Kidney epithelial cell (primary cell): ENCODE measurements around the gene TOMM20. TPM values are rescaled to one million over a fixed set of nuclear protein-coding genes. Genes with fewer than 3 reads are reported as not detected.

Experiments
- DNase-seq: peaks from one replicate; pipeline ENCODE4 v3.0.0-alpha.2; 2010; ENCODE audit warnings: low read depth
- H3K27me3 ChIP-seq: 2 replicates; pipeline ENCODE4 v1.6.0; 2011; ENCODE audit warnings: low read length; ENCODE audit not compliant: control insufficient read depth, insufficient read depth
- H3K36me3 ChIP-seq: 2 replicates; pipeline ENCODE4 v1.5.1; 2011; ENCODE audit warnings: low read length; ENCODE audit not compliant: control insufficient read depth, insufficient read depth
- H3K4me3 ChIP-seq: 2 replicates; pipeline ENCODE4 v1.5.1; 2011; ENCODE audit warnings: low read depth, mild to moderate bottlenecking, control low read depth, low read length
- CTCF ChIP-seq: IDR thresholded peaks from 2 replicates; pipeline ENCODE4 v1.5.1; 2011; ENCODE audit warnings: mild to moderate bottlenecking, moderate library complexity, low read length, control low read depth, inconsistent platforms; ENCODE audit not compliant: insufficient read depth, poor library complexity, severe bottlenecking
- total RNA-seq: library from RNA; depleted of rRNA; stranded (reverse); fragments of >200 nt; gene quantifications from 2 replicates; pipeline ENCODE4 v1.2.3, GENCODE V29; 2015

TOMM20 gene
- total RNA-seq, 1 donor from 2014 or later, result 139 TPM

GRCh38 chr1:235072096-235072495 lies 56.5 kb downstream of the TOMM20 start:
- H3K4me3 ChIP-seq, result no peak overlapping the region
- no peak for DNase-seq
- no peaks in the 10 kb centered on the region for H3K36me3 ChIP-seq
- no peaks in the 10 kb centered on the region for H3K27me3 ChIP-seq
- TF ChIP-seq CTCF, result no peak

- H3K4me3 ChIP-seq, result no peak overlapping the region
- no peaks in the 10 kb centered on the region for H3K27me3 ChIP-seq
- no peak for DNase-seq
- TF ChIP-seq CTCF, result no peak
- no peaks in the 10 kb centered on the region for H3K36me3 ChIP-seq
These were observed 57.8 kb downstream of the TOMM20 start for GRCh38 chr1:235070819-235071218.

- no peak for TF ChIP-seq CTCF
- H3K4me3 ChIP-seq, result no peak overlapping the region
- H3K36me3 ChIP-seq, result no peaks in the 10 kb centered on the region
- H3K27me3 ChIP-seq, result no peaks in the 10 kb centered on the region
- peak; percentile 95 for DNase-seq
These were observed 58.8 kb downstream of the TOMM20 start for GRCh38 chr1:235069577-235070563.

- H3K27me3 ChIP-seq, result no peaks in the 10 kb centered on the region
- H3K4me3 ChIP-seq, result no peak overlapping the region
- no peaks in the 10 kb centered on the region for H3K36me3 ChIP-seq
- no peak for TF ChIP-seq CTCF
- no peak for DNase-seq
These were observed 59.5 kb downstream of the TOMM20 start for GRCh38 chr1:235069176-235069575.

GRCh38 chr1:235068158-235069121 lies 60.2 kb downstream of the TOMM20 start:
- no peak for TF ChIP-seq CTCF
- Histone ChIP-seq H3K4me3 (no peak overlapping the region), H3K27me3 (no peaks in the 10 kb centered on the region), H3K36me3 (no peaks in the 10 kb centered on the region)
- DNase-seq, result peak; percentile 82
